Iris pigment epithelial cell (primary cell): ENCODE measurements around the gene F7.
"Not testable (repeated sequence)": the region's sequence is repeated elsewhere in the genome, so short reads cannot be mapped to it uniquely, and the experiment has no call there.

Experiments
- DNase-seq: peaks from one replicate; pipeline ENCODE4 v3.0.0-alpha.2; 2011; ENCODE audit warnings: low read depth

The F7 gene

DNA sequence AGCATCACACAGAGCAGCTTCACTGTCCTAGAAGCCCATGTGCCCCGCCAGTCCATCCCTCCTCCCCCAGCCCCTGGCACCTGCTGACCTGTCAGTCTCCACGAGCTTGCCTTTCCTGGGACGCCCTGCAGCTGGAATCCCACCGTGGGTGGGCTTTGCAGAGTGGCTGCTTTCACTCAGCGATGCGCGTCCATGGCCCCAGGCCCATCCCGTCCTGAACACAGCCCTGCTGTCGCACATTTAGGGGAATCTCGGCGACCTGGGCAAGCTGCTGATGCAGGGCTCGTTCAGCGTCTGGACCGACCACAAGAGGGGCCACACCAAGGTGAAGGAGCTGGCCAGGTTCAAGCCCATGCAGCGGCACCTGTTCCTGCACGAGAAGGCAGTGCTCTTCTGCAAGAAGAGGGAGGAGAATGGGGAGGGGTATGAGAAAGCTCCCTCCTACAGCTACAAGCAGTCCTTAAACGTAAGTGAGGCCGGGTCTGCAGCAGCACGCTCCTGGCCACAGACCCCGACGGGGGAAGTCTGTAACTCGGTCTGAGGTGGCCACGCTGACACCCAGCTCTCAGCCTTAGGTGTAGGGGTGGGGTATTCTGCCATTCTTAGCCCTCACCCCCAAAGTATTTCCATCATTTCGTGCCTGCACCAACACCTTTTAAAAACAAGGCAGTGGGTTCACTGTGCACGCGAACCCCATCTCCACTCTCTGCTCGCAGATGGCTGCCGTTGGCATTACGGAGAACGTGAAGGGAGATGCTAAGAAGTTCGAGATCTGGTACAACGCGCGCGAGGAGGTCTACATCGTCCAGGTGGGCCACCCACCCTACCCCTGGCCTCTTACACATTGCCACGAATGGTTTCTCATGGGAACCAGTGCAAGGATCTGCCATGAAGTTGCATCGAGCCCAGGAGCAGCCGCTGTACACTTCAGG, 18.3 kb upstream of the F7 start:
- DNase-seq = no peak

DNA sequence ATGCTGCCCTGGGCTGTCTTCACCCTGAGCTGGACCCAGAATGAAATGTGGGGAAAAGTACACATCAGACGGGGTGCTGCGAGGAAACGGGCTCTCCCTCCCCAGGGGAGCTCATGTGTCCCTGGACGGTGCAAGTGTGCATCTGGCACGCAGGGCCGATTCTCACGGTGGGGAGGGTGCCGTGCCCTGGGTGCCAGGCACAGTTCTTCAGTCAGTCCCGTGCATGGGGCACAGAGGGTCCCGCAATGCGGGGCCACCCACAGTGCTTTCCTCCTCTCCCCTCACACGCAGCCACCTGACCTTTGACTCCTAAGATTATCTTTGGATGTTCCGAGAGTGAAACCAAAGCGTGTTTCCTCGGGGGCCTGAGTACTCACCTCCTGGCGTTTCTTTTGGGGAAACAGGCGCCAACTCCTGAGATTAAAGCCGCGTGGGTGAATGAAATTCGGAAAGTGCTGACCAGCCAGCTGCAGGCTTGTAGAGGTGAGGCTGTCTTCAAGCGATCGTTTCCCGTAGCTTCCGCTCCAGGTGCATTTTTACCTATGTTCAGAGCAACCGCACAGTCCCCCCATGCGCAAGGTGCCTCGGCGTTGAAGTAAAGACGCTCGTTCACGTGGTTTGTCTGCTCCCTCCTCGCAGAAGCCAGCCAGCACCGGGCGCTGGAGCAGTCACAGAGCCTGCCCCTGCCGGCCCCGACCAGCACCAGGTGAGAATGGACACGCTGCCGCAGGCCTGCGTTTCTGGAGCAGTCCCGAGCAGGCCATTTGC, 17.5 kb upstream of the F7 start:
- no peak for DNase-seq

DNA sequence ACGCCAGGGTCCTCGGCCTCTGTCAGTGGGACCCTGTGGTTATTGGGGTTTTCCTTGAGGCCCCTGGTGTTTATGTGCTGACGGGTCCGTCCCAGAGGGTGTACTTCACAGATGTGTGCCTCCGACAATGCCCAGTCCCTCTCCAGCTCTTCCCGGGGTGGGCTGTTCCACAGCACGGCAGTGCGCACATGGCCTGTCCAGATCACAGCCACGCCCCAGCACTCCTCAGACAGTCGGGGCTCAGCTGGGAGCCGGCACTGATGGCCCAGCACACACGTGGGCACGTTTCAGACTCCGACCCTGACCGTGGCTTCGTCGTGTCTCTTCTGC, 16.9 kb upstream of the F7 start:
- no peak for DNase-seq

DNA sequence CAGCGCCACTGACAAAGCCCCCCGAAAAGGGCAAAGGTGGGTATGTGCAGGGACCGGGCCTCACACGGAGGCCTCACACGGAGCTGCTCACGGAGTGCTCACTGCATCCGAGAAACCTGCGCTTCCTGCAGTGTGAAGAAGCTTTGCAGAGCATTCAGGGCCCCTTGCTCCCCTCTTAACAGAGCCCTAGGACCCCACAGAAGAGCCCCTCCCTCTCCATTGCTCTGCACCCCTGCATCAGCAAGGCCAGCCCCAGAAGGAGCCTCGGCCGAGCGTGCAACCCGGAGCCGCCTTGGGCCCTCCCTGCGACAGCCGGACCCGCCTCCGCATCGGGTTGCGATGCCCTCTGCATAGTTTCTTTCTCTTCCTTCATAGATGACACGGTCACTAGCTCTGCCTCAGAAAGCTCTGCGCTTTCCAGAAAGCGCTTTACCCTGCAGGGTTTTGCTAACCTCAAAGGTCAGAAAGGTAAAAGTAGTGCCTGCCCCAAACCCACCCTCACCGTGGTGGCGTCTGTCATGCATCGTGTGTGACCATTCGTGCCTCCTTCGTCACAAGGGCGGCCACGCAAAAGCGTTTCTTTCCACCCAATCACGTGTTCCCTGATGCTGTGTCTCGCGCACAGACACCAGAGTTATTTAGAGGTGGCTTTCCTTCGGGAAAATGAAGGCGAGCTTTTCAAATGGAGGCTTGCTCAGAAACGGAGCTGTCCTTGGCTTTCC, 15.7 kb upstream of the F7 start:
- no peak for DNase-seq

DNA sequence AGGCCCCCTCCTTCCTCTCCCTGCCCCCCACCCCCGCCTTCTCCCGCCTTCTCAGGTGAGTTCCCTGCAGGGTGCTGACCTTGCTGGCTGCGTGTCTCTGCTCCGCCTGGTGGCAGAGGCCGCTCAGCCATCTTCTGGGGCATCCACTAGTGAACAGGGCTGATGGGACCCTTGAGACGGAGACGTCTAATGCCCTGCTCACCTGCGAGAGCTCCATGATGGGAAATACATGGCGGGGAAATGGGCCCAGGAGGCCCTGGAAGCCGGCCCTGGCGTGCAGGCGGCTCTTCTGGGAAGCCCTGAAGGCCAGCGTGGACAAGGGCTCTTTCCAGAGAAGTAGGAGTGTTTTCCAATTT, 15.2 kb upstream of the F7 start:
- DNase-seq = no peak

DNA sequence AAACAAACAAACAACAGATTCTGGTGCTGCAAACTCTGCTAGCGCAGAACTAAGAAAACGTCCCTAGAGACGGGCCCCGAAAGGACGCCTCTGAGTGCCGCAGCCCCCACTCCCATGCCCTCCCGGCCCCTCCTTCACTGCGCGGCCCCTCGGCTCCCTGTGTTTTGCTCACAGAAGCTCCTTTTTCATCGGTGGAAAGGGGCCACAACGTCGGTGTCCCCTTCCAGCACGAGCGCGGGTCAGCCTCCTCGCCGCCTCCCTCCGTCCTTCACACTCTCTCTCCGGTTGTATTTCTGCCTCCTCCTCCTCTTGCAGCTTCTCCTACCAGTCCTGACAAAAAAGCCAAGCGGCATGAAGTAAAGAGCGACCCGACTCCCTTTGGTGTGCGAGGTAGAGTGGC, 14.8 kb upstream of the F7 start:
- DNase-seq = no peak

DNA sequence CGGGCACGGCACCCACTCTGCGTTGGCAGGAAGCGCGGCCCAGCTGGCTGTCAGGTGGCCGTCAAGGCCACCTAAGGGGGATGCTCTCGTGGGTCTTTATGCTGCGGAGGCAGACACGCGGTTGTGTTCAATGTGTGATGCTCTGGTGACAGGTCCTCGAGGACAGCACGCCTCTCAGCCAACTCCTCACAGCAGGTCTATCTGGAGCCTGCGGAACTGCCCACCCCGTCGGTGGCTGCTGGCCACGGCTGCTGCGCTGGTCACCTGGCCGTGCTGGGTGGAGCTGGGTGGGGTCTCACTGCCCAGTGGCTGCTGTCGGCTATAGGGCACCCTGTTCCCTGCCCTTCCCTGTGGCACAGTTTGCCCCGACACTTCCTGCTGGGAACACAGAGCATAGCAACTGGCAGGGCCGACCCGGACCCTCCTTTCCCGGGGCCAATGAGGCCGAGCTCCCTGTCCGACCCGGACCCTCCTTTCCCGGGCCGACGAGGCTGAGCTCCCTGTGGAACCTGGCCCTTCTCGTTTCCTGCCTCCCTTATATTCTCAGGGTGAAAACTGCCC, 14.3 kb upstream of the F7 start:
- no peak for DNase-seq

DNA sequence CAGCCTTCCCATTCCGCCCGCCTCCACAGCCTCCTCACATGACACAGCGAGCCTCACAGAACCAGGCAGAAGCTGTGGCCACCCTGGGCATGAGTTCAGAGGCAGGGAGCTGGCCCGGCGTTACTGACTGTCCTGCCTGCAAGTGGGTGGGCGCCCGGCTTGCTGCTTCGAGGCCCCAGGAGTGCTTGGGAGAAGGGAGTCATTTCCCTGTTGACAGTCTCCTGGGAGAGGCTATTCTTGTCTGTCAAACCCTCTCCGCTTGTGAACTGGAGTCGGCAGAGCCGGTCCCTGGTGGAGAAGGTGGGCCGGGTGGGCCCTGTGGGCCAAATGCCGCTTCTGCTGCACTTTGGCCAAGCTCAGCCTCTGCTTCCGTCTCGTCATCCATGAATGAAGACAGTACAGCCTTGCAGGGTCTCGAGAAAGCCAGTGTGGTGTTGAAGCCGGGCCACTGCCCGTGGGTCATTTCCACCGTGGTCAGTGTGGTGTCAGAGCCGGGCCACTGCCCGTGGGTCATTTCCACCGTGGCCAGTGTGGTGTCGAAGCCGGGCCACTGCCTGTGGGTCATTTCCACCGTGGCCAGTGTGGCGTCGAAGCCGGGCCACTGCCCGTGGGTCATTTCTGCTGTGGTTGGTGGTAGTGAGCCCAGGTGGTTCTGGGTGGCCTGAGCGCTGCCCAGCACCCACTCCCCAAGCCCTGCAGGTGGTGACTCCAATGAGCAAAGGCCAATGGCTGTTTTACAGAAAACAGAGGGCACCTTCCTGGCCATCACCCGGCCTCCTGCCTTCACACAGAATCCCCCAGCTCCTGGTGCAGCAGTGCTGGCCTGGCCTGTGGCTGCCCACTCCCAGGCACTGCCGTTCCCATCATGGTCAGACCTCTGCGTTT, 13.5 kb upstream of the F7 start:
- no peak for DNase-seq

DNA sequence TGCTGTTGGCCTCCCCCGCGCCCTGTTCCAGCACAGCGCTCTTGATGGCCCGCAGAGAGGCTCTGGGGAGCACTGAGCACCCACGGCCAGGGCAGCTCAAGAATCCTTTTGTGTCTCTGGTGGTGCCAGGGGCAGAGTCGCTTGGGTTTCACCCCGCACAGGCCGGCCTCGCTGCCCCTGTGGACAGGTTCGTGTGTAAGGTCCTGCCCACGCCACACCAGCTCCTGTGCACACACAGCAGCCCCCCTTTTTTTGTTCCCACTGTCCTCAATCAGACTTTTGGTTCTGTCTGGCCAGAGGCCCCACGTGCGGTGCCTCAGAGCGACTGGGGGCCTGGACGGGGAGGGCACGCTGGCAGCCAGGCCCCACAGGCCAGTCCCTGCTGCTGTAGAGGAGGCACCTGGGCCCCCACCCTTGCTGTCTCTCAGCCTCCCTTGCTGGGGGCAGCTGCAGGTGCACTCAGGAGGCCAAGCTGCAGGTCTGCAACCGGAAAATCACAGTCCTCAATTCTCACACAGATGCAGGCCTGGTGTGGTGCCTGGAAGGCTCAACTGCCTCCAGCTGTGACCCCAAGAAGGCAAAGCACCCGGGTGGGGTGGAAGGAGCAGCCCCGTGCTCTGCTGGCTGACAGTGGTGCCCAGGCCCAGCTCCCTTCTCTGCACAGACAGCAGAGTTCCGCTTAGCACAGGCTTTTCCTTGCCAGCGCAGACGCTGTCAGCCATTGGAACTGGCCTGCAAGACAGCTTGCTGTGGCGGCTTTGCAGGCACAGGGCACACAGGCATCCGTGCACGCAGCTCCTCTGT, 12.6 kb upstream of the F7 start:
- no peak for DNase-seq

DNA sequence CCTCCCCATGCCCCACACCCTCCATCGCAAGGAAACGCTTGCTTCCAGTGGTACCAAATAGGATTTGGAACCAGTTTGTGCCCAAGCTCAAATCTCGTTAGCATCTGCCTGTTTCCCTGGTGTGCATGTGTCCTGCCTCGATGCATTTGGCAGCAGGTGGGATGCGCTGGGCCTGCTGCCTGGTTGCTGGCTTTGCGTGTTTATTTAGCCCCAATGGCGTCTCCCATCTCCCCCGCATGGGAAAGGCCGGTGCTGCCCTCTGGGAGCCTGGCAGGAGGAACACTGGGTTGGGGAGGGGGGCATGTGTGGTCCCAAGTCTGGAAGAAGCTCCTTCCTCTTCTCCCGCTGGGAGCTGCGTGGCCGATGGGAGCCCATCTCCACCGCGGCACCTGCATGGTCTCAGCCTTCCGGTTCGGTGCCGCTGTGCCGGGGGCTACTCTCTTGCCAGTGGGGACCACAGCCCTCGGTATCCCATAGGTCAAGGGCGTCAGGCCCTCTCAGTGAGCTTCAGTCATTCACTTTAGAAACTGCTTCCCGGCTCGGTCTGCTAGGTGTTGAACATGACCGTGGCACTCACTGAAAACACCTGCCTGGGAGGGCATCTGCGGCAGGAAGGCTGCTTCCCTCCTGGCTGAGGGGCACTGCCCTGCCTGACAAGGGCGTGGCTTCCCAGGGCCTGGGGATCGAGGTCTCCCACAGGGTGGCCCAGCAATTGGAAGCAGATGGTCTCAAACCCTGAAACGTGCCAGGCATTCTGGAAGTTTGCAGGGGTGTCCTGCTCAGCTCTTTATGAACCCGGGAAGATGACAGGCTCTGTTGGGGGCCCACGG, 11.8 kb upstream of the F7 start:
- DNase-seq = no peak

DNA sequence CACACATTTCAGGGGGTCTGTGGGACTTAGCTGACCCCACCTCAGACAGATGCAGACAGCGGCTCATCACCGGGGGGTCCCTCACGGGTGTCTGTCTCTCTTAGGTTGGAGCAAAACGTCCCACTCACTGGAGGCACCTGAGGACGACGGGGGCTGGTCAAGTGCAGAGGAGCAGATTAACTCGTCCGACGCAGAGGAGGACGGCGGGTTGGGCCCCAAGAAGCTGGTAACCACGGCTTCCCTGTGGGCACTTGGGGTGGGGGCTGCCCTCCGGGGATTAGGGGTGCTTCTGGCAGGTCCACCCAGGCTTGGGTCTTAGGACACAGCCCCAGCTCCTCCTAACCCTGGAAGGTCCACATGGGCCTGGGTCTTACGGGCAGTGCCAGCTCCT, 11.2 kb upstream of the F7 start:
- no peak for DNase-seq

DNA sequence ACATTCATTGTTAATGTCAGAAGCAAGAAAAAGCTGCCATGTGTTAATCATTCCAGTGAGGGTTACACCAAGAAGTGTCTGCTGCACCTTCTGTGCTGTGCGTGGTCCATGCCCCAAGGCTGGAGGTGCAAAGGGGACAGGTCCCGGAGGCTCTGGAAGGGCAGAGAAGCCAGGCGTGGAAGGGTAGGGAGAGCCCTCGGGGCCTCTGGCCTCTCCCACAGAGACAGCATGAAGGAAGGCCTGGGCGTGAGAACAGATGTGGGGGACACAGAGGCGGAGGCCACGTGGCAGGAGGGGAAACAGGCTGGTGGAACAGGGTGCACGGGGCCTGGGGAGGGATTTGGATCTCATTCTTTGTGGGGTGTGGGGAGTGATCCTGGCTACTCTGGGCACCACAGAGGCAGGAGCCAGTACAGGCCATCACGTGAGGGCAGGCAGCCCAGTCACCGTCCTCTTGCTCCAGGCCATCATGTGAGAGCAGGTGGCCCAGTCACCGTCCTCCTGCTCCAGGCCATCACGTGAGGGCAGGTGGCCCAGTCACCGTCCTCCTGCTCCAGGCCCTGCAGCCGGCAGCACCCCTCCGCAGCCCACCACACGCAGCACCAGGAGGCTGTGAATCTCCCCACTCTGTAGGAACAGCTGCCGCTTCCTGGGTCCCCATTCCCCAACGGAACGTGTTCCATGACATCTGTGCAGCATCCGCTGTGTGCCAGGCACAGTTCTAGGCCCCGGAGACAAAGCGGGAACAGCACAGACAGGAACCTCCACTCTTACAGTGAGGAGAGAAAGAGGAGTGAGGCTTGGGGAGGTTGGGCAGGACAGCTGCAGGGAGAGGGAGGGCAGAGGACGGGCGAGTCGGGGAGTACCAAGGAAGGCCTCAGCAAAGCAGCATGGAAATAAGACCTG, 10.2 kb upstream of the F7 start:
- DNase-seq = no peak

DNA sequence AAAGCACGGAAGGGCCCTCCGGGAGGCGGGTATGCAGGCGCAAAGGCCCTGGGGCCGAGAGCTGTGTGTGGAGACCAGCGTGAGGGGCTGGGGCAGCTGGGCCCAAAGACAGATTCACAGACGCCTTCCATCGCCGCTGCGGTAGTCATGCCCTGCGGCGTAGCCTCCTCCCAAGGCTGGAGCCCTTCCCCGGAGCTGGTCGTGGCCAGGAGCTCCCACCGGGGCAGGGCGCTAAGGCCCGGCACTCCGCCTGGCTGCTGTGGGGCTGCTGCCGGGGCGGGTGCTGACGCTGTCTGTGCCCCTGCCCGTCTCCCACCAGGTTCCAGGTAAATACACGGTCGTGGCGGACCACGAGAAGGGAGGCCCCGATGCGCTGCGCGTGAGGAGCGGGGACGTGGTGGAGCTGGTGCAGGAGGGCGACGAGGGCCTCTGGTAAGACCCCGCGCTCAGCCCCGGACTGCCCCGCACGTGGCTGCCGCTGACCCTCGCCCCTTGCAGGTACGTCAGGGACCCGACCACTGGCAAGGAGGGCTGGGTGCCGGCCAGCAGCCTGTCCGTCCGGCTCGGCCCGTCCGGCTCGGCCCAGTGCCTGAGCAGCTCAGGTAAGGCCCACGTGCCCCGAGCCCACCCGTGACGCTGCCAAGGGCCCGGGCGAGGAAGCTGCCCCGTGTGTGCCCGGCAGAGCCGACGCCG, 9.4 kb upstream of the F7 start:
- DNase-seq = no peak

DNA sequence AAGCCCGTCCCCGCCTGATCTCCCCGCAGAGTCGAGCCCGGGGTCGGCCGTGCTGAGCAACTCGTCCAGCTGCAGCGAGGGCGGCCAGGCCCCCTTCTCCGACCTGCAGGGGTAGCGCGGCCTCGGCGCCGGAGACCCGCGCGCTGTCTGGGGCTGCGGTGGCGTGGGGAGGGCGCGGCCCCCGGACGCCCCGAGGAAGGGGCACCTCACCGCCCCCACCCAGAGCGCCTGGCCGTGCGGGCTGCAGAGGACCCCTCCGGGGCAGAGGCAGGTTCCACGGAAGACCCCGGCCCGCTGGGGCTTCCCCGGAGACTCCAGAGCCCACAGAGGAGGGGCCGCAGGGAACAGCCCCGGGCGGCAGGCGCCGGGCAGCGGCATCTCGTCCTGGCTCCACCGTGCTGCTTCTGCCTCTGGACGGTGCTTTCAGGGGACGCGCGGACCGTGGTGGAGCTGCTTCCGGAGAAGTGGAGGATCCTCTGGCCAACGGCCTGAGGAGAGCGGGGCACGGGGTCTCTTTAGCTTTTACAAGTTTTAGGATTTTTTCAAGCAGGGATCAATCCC, 8.8 kb upstream of the F7 start:
- DNase-seq = no peak

DNA sequence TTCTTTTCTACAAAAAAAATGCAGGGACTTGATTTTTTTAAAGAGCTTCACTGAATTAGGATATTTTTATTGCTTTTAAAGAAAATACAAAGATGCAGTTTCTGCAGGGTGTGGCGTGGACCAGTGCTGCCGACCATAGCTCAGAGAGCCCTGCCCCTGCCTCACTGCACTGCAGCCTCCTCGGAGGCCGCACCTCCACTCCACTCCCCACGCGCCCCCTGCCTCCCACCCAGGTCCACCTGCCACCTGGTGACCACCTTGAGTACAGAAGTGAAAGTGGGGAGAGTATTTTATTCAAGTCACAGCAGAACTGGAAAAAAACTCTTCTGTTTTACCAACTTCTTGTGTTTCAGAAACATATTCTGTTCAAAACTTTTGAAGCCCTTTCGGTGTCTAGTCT, 7.9 kb upstream of the F7 start:
- no peak for DNase-seq

DNA sequence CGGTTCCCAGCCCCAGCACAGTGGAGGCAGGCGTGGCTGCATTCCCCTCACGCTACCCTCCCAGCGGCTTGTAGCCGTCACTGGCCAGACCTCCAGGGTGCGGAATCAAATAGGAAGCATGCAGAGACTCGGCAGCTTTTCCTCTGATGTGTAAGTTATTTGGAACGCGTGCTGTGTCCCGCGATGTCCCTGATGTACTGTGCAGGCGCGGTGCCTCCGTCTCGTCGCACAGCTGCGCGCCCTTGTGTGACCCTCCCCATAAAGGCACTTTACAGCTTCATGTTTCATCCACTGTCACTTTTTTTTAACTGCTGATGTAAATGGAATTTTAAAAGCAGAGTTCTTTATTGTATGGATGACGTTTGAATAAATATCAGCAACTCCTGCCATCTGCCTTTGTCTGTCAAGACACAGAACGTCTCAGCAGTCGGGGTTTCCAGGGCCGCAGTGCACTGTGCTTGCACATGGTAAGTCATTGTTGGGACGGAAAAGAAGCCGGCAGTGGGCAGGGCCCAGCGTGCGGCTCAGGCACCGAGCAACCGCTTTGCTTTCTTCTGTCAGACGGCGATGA, 7.3 kb upstream of the F7 start:
- DNase-seq = no peak

DNA sequence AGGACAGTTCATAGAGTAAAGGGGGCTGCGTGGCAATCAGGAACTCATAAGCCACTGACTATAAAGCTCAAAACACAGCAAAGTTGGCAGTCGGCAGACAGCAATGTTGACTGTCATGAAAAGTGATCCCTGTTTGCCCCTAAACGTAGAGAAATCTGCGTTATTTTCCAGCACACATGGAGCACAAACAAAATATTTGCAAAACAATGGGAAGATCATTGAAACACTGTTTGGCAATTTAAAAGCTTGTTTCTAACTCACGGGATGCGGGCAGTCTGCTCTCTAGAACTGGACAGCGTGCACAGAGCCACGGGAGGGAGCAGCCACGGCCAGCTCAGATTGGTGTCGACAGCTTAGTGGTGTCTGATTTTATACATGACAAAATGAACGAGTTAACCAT, 6.4 kb upstream of the F7 start:
- no peak for DNase-seq

DNA sequence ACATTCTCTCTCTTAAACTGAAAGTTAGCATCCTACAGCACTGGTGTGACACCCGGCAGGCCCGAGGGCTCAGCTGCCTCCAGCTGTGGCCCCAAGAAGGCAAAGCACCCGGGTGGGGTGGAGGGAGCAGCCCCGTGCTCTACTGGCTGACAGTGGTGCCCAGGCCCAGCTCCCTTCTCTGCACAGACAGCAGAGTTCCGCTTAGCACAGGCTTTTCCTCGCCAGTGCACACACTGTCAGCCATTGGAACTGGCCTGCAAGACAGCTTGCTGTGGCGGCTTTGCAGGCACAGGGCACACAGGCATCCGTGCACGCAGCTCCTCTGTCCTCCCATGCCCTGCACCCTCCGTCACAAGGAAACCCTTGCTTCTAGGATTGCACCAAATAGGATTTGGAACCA, 3.3 kb upstream of the F7 start:
- DNase-seq = not testable (repeated sequence)
